T follicular helper cell (primary cell): Measurements from ENCODE around the gene NDUFB3.

Source experiments
- DNase-seq: peaks from one replicate; pipeline ENCODE4 v3.0.0-alpha.2; 2020; ENCODE audit warnings: low read depth

Gene NDUFB3

DNA sequence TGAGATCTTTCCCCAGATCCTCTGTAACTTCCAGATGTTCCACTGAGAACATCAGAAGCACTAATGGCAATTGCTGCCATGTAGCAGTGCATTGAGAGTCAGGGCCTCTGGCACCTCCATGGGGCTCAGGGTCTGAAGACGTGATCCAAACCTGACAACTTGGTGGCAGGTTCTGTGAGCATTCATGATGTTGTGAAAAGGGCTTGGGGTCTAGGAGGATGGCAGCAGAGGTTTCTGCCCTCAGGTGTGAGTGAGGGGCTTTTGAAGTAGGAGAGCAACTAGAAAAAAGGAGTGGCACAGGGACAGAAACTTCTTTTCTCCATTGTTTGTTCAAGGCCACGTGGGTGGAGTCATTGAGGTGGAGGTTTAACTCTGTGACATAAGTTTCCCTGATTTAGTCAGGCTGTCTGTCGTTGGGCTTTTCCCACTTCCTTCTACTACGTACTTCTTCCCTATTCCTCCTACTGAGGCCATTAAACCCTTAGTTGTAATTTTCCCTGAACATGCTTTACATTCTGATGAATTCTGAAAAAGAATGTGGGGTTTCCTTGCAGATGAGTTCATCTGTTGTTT lies 57.2 kb downstream of the NDUFB3 start:
- DNase-seq, result no peak

GRCh38 chr2:201130524-201131186 lies 58.9 kb downstream of the NDUFB3 start:
- DNase-seq, result peak; percentile 31

GRCh38 chr2:201132518-201132917 lies 60.7 kb downstream of the NDUFB3 start:
- no peak for DNase-seq
